ENCODE results near the gene IFT27.

Gene IFT27

GRCh38 chr22:36726007-36726380 is 49.9 kb downstream of the IFT27 start:
- TF ChIP-seq FOXP2 (optimal IDR thresholded peaks at IDR 0.05; ENCODE audit: borderline replicate concordance, extremely low read depth, extremely low read length, insufficient read depth), result no peak
- TF ChIP-seq POLR2AphosphoS5 (IDR thresholded peaks at IDR 0.05; ENCODE audit: low read depth, low read length), result no peak
- TF ChIP-seq, protein P1, sequence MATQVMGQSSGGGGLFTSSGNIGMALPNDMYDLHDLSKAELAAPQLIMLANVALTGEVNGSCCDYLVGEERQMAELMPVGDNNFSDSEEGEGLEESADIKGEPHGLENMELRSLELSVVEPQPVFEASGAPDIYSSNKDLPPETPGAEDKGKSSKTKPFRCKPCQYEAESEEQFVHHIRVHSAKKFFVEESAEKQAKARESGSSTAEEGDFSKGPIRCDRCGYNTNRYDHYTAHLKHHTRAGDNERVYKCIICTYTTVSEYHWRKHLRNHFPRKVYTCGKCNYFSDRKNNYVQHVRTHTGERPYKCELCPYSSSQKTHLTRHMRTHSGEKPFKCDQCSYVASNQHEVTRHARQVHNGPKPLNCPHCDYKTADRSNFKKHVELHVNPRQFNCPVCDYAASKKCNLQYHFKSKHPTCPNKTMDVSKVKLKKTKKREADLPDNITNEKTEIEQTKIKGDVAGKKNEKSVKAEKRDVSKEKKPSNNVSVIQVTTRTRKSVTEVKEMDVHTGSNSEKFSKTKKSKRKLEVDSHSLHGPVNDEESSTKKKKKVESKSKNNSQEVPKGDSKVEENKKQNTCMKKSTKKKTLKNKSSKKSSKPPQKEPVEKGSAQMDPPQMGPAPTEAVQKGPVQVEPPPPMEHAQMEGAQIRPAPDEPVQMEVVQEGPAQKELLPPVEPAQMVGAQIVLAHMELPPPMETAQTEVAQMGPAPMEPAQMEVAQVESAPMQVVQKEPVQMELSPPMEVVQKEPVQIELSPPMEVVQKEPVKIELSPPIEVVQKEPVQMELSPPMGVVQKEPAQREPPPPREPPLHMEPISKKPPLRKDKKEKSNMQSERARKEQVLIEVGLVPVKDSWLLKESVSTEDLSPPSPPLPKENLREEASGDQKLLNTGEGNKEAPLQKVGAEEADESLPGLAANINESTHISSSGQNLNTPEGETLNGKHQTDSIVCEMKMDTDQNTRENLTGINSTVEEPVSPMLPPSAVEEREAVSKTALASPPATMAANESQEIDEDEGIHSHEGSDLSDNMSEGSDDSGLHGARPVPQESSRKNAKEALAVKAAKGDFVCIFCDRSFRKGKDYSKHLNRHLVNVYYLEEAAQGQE (IDR thresholded peaks at IDR 0.05; ENCODE audit: insufficient read depth in 1 of 2, low read depth in 2 of 2, low read length in 2 of 2), result no peak
- no peak for TF ChIP-seq SIN3A (IDR thresholded peaks at IDR 0.05; ENCODE audit: borderline replicate concordance, insufficient read depth, low read length)
- TF ChIP-seq TAF1 (IDR thresholded peaks at IDR 0.05; ENCODE audit: borderline replicate concordance, insufficient read depth, low read length), result no peak

GRCh38 chr22:36725366-36726006 is 50.4 kb downstream of the IFT27 start:
- TF ChIP-seq FOXP2 (optimal IDR thresholded peaks at IDR 0.05; ENCODE audit: borderline replicate concordance, extremely low read depth, extremely low read length, insufficient read depth), result no peak
- TF ChIP-seq POLR2AphosphoS5 (IDR thresholded peaks at IDR 0.05; ENCODE audit: low read depth, low read length), result no peak
- no peak for TF ChIP-seq SIN3A (IDR thresholded peaks at IDR 0.05; ENCODE audit: borderline replicate concordance, insufficient read depth, low read length)
- TF ChIP-seq, protein P1 (IDR thresholded peaks at IDR 0.05; ENCODE audit: insufficient read depth in 1 of 2, low read depth in 2 of 2, low read length in 2 of 2), result no peak
- TF ChIP-seq TAF1 (IDR thresholded peaks at IDR 0.05; ENCODE audit: borderline replicate concordance, insufficient read depth, low read length), result no peak

DNA sequence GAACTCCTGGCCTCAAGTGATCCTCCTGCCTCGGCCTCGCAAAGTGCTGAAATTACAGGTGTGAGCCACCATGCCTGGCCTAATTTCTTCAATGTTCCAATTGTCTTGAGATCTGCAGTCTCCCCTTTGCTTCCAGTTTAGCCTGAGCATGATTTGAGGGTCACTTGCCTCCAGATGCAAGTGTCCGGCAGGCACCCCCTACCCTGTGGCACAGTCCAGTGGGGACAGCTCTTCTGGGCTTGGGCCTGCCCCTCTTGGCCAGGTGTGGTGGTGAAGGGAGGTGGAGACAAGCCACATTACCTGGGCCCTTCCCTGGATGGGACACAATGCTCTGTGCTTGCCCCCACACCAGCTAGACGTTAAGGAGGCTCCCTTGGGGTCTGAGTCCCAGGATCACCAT is 51.1 kb downstream of the IFT27 start:
- TF ChIP-seq, protein P1 (IDR thresholded peaks at IDR 0.05; ENCODE audit: insufficient read depth in 1 of 2, low read depth in 2 of 2, low read length in 2 of 2), result no peak
- TF ChIP-seq TAF1 (IDR thresholded peaks at IDR 0.05; ENCODE audit: borderline replicate concordance, insufficient read depth, low read length) (no peak), SIN3A (IDR thresholded peaks at IDR 0.05; ENCODE audit: borderline replicate concordance, insufficient read depth, low read length) (no peak), FOXP2 (optimal IDR thresholded peaks at IDR 0.05; ENCODE audit: borderline replicate concordance, extremely low read depth, extremely low read length, insufficient read depth) (no peak), POLR2AphosphoS5 (IDR thresholded peaks at IDR 0.05; ENCODE audit: low read depth, low read length) (no peak)

DNA sequence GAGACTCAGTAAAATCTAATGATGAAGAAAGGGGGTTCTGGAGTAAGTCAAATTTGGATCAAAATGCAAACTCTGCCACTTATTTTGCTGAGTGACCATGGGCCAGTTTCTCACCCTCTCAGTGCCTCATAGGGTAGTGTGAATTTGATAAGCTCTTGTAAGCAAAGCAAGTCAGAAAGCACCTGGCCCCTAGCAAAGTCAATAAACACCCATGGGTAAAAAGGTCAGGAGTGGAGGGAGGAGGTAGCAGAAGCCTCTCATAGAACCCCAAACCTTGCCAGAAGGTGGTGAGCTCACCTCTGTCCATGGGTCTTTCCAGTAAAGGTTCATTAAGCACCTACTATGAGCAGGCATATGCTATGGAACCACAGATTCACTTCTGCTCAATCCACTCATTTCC is 53.9 kb downstream of the IFT27 start:
- TF ChIP-seq TAF1 (IDR thresholded peaks at IDR 0.05; ENCODE audit: borderline replicate concordance, insufficient read depth, low read length) (no peak), FOXP2 (optimal IDR thresholded peaks at IDR 0.05; ENCODE audit: borderline replicate concordance, extremely low read depth, extremely low read length, insufficient read depth) (no peak), SIN3A (IDR thresholded peaks at IDR 0.05; ENCODE audit: borderline replicate concordance, insufficient read depth, low read length) (no peak), POLR2AphosphoS5 (IDR thresholded peaks at IDR 0.05; ENCODE audit: low read depth, low read length) (no peak)
- TF ChIP-seq, protein P1 (IDR thresholded peaks at IDR 0.05; ENCODE audit: insufficient read depth in 1 of 2, low read depth in 2 of 2, low read length in 2 of 2), result no peak
